Loucy (cell line): ENCODE data around the gene ME3.
"Not testable (repeated sequence)": the region's sequence is repeated elsewhere in the genome, so short reads cannot be mapped to it uniquely, and the experiment has no call there.

Source experiments
- H2AFZ ChIP-seq: fragments of 200-600 bp; sonication (generic); 2 replicates; pipeline ENCODE4 v1.6.0; 2016; ENCODE audit warnings: antibody characterized with exemption, mild to moderate bottlenecking, low read length, moderate library complexity
- H3F3A ChIP-seq: fragments of 200-600 bp; 2 replicates; pipeline ENCODE4 v1.6.0; 2016; ENCODE audit warnings: antibody characterized with exemption, low read depth, mild to moderate bottlenecking
- H3K27me3 ChIP-seq: fragments of 200-600 bp; sonication (generic); 2 replicates; pipeline ENCODE4 v1.6.1; 2014; ENCODE audit warnings: low read length, mild to moderate bottlenecking; ENCODE audit not compliant: insufficient read depth, poor library complexity, severe bottlenecking
- H3K36me3 ChIP-seq: fragments of 200-600 bp; sonication (generic); 2 replicates; pipeline ENCODE4 v1.6.1; 2016; ENCODE audit warnings: low read length; ENCODE audit not compliant: insufficient read depth
- H3K4me1 ChIP-seq: fragments of 200-600 bp; sonication (generic); 2 replicates; pipeline ENCODE4 v1.5.1; 2014; ENCODE audit warnings: low read length, mild to moderate bottlenecking; ENCODE audit not compliant: insufficient read depth, poor library complexity, severe bottlenecking
- H3K4me2 ChIP-seq: fragments of 200-600 bp; sonication (generic); 2 replicates; pipeline ENCODE4 v1.6.0; 2014; ENCODE audit warnings: antibody characterized with exemption, low read length, low read depth, mild to moderate bottlenecking; ENCODE audit not compliant: poor library complexity, severe bottlenecking
- H3K4me3 ChIP-seq: fragments of 200-600 bp; sonication (generic); 2 replicates; pipeline ENCODE4 v1.5.1; 2014; ENCODE audit warnings: low read length, mild to moderate bottlenecking, mixed read lengths; ENCODE audit not compliant: poor library complexity, severe bottlenecking
- H3K79me2 ChIP-seq: fragments of 200-600 bp; sonication (generic); 2 replicates; pipeline ENCODE4 v1.6.1; 2014; ENCODE audit warnings: low read length; ENCODE audit not compliant: insufficient read depth
- H3K9ac ChIP-seq: fragments of 200-600 bp; sonication (generic); 2 replicates; pipeline ENCODE4 v1.6.0; 2014; ENCODE audit warnings: mild to moderate bottlenecking, low read depth, low read length, moderate library complexity; ENCODE audit not compliant: poor library complexity, severe bottlenecking
- H3K9me2 ChIP-seq: fragments of 200-600 bp; sonication (generic); replicated peaks from 2 replicates; pipeline ENCODE4 v1.6.1; 2016; ENCODE audit warnings: low read depth, low read length, mixed read lengths
- H3K9me3 ChIP-seq: fragments of 200-600 bp; sonication (generic); 2 replicates; pipeline ENCODE4 v1.6.1; 2014; ENCODE audit warnings: mild to moderate bottlenecking, antibody characterized with exemption, low read length, low read depth; ENCODE audit not compliant: insufficient read depth
- H4K20me1 ChIP-seq: fragments of 200-600 bp; sonication (generic); 2 replicates; pipeline ENCODE4 v1.6.0; 2014; ENCODE audit warnings: antibody characterized with exemption, low read length, mild to moderate bottlenecking; ENCODE audit not compliant: insufficient read depth, poor library complexity, severe bottlenecking
- EZH2phosphoT487 ChIP-seq: fragments of 200-600 bp; IDR thresholded peaks from 2 replicates; pipeline ENCODE4 v1.6.1; 2018; ENCODE audit warnings: antibody characterized with exemption, mild to moderate bottlenecking, moderate library complexity, borderline replicate concordance
- TF ChIP-seq, protein P1 (sequence below): fragments of 200-600 bp; sonication (generic); conservative IDR thresholded peaks from 2 replicates; pipeline ENCODE4 v1.5.1; 2014; ENCODE audit warnings: mild to moderate bottlenecking, antibody characterized with exemption, low read length

ME3 gene

DNA sequence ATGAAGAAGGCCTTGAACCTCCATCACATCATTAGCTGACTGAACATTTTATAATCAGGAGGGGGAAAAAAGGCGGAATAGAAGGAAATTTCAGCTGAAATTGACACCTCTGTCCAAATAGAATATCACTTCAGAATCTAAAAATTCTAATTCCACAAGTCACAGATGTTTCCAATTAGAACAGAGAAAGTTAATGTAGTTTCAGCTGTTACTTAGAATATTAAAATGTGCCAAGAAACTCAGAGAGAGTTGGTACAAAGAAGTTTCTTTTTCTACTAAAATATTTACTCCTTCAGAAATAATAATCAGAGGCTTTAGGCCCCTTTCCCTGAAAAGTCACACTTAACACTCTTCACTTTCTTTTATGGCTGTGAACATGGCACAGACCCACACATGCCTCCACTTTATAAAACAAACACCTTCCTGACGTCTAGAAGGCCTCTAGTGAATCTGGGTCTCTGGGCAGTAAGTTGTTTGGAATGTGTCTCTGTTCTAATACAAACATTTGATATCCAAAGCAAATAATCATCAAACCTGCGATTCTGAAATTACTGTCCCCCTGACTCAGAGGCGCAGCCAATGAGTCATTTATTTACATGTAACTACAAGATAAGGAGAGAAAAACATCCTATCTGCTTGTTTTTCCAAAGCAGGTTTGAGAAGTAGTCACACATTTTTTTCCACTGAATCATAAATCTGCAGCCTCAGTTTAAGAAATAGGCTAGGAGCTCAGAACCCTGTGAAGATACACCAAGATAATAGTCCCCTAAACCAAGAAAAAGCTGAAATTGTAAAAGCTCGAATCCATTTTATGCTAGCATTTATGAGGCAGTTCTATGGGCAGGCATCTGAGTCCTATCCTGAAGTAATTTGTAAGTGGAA lies 148.4 kb downstream of the ME3 start:
- Histone ChIP-seq H3K9ac (no peak overlapping the region), H3F3A (no peaks in the 10 kb centered on the region), H3K79me2 (no peaks in the 10 kb centered on the region), H3K4me2 (no peak overlapping the region), H3K4me1 (peaks cover 4% of the 10 kb centered on the region), H3K36me3 (no peaks in the 10 kb centered on the region), H4K20me1 (no peaks in the 10 kb centered on the region), H2AFZ (no peak overlapping the region), H3K9me3 (no peaks in the 10 kb centered on the region; the same call in 1 of the 2 replicates), H3K27me3 (no peaks in the 10 kb centered on the region), H3K9me2 (no peaks in the 10 kb centered on the region), H3K4me3 (no peak overlapping the region)
- no peak for TF ChIP-seq EZH2phosphoT487
- TF ChIP-seq, protein P1, sequence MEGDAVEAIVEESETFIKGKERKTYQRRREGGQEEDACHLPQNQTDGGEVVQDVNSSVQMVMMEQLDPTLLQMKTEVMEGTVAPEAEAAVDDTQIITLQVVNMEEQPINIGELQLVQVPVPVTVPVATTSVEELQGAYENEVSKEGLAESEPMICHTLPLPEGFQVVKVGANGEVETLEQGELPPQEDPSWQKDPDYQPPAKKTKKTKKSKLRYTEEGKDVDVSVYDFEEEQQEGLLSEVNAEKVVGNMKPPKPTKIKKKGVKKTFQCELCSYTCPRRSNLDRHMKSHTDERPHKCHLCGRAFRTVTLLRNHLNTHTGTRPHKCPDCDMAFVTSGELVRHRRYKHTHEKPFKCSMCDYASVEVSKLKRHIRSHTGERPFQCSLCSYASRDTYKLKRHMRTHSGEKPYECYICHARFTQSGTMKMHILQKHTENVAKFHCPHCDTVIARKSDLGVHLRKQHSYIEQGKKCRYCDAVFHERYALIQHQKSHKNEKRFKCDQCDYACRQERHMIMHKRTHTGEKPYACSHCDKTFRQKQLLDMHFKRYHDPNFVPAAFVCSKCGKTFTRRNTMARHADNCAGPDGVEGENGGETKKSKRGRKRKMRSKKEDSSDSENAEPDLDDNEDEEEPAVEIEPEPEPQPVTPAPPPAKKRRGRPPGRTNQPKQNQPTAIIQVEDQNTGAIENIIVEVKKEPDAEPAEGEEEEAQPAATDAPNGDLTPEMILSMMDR: no peak

DNA sequence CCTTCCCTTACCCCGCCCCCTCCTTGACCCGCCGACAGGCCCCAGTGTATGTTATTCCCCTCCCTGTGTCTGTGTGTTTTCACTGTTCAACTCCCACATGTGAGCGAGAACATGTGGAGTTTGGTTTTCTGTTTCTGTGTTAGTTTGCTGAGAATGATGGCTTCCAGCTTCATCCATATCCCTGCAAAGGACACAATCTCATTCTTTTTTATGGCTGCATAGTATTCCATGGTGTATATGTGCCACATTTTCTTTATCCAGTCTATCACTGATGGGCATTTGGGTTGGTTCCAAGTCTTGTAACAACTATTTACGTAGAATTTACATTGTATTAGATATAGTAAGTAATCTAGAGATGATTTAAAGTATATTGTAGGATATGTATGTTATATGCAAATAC lies 149.9 kb downstream of the ME3 start:
- not testable (repeated sequence) for H3K9ac ChIP-seq, H3K4me1 ChIP-seq, H3K36me3 ChIP-seq, H2AFZ ChIP-seq, H3K9me3 ChIP-seq, H3K27me3 ChIP-seq, H4K20me1 ChIP-seq, H3F3A ChIP-seq, H3K9me2 ChIP-seq, H3K4me3 ChIP-seq, H3K4me2 ChIP-seq, H3K79me2 ChIP-seq

DNA sequence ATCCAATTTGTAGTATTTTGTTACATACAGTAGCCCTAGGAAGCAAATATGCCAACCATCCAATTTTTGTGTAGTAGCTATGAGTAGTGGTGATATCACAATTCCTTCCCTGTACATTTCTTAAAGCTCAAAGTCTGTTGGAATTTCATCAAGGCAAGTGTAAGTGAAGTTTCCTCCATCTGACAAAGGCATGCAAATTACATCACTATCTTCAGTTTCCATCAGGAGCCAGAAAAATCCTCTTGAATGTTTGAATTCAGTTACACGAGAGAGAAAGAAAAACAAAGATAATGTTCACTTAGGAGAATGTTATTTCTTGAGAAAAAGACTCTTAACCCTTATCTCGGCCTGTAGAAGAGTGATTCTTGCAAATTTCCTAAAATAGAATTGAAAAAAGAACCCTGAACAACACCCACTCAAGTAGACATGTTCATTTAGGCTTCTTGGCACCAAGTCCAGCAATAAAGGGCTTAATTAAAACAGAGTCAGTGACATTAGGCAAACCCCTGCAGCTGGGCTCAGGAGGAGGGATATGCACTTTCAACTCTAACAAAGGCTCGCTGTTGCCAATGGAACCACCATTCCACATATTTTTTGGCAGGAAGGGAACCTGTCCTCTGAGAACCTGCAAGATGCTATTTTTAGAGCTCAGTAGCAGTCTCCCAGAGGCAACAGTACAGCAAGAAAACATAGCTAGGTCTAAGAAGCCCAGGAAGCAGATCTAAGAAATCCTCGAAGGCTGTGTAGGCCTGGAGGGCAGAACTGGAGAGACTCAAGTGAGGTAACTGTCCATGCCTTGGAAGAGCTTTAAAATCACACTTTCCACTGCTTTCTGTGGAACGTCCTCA lies 153.1 kb downstream of the ME3 start:
- TF ChIP-seq EZH2phosphoT487: no peak
- TF ChIP-seq, protein P1: no peak
- Histone ChIP-seq H4K20me1 (no peaks in the 10 kb centered on the region), H3K4me2 (no peak overlapping the region), H3K36me3 (no peaks in the 10 kb centered on the region), H3F3A (no peaks in the 10 kb centered on the region), H3K4me3 (no peak overlapping the region), H3K9me2 (no peaks in the 10 kb centered on the region), H3K9ac (no peak overlapping the region), H3K79me2 (no peaks in the 10 kb centered on the region), H3K9me3 (no peaks in the 10 kb centered on the region), H3K27me3 (no peaks in the 10 kb centered on the region), H2AFZ (no peak overlapping the region), H3K4me1 (peaks cover 2% of the 10 kb centered on the region)
